ENCODE data around the gene GGT6.
A peak's percentile ranks its signal among the peaks of the same experiment; 100 is the strongest.

GGT6 gene

DNA sequence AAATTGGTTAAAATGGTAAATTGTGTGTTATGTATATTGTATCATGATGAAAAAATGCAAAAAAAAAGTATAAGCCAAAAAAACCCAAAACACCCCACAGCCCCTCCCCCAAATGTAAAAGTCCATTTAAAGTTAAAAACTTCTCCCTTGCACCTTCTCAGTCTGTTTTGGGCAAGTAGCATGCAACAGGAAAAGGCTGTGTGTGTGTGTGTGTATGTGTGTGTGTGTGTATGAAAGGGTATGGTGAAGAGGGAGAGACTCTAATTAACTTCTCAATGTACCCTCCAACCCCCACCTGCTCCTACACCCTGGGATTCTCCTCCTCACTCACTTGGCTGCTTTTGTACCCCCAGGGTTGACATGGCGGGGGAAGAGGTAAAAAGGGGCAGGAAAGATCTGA lies 9.2 kb upstream of the GGT6 start:
- TF ChIP-seq, protein P1, sequence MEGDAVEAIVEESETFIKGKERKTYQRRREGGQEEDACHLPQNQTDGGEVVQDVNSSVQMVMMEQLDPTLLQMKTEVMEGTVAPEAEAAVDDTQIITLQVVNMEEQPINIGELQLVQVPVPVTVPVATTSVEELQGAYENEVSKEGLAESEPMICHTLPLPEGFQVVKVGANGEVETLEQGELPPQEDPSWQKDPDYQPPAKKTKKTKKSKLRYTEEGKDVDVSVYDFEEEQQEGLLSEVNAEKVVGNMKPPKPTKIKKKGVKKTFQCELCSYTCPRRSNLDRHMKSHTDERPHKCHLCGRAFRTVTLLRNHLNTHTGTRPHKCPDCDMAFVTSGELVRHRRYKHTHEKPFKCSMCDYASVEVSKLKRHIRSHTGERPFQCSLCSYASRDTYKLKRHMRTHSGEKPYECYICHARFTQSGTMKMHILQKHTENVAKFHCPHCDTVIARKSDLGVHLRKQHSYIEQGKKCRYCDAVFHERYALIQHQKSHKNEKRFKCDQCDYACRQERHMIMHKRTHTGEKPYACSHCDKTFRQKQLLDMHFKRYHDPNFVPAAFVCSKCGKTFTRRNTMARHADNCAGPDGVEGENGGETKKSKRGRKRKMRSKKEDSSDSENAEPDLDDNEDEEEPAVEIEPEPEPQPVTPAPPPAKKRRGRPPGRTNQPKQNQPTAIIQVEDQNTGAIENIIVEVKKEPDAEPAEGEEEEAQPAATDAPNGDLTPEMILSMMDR (conservative IDR thresholded peaks at IDR 0.05), result no peak
- H3K27ac ChIP-seq, result no peak overlapping the region

DNA sequence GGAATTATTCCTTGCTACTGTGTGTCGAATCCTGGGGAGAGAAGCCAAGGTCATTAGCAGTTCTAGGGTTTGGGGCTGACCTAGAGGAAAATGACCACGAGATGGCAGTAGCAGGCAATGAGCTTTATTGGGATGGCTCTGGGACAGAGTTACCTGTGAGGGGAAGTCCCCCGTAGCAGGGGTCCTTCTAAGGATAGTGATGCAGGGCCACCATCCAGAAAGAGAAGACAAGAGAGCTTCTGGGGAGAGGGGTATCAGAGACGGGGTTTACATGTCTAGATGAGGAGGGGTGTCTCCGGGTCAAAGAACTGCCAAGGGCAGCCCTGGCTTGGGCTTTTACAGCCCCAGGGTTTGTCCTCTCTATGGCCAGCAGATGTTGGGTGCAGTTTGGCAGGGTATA lies 6.4 kb upstream of the GGT6 start:
- H3K27ac ChIP-seq, result no peak overlapping the region
- TF ChIP-seq, protein P1 (conservative IDR thresholded peaks at IDR 0.05), result peak; percentile 94

- TF ChIP-seq, protein P1 (conservative IDR thresholded peaks at IDR 0.05), result peak; percentile 96
- H3K27ac ChIP-seq, result peak overlapping the region; percentile 46
Observed at GRCh38 chr17:4565209-4566141, 5.1 kb upstream of the GGT6 start.

DNA sequence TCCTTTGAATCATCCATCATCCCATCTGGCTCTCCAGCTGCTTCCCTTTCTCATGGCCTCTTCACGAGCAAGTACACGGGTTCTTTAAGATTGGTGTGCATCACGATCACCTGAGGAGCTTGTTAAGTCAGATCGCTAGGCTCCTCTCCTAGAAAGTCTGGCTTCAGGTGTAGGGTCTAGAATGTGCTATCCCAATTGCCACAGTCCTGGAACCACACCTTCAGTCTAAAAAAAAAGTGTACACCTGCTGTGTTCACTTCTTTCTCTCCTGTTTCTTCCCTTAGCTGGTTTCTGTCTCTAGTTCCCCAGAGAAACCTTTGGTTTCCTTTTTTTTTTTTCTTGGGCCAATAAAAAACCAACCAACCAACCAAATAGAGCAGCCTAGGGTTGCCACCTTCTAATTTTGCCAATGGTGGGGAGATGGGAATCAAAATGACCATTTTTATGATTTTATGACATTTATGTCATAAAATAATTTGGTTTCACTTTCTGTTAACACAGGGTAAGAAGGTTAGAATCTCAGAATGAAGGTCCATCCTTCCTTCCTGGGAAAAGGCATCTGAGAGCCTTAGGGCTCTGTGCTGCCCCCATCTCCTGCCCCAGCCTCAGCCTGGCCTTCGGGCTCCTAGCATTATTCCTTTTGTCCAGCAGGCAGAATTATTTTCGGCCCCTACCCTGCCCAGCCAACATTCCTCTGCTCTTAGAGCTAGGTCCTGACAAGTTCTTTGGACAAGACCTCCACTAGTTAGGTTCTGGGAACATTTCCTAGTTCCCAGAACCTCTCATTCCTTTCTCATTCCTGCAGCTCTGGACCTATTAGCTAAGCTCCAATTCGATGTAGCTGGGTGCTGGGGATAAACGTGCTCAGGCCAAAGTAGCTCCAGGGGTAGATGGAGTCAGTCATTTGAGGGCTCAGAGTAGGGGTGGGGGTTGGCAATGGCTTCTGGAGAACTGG lies 1.9 kb upstream of the GGT6 start:
- H3K27ac ChIP-seq, result no peak overlapping the region
- TF ChIP-seq, protein P1 (conservative IDR thresholded peaks at IDR 0.05), result no peak

DNA sequence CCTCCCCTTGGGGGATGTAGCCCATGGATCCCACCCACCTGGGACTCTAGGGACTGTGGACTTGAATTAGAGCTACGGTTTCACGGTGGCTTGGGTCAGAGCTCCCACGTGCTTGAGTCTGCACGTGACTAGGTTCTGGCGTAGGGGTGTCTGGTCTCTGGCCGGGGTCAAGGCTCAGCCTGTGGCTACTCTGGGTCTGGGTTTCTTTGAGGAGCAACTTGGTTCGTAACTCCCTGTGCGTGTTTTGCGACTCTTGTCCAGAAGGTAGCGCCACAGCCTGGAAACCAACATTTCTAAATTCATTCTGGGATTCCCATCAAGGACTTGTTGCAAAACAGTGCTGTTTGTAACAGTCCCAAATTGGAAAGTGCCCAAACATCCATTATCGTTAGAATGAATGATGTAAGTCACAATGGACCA lies 470 bp upstream of the GGT6 start:
- TF ChIP-seq, protein P1 (conservative IDR thresholded peaks at IDR 0.05), result no peak
- no peak overlapping the region for H3K27ac ChIP-seq

- H3K27ac ChIP-seq, result no peak overlapping the region
- TF ChIP-seq, protein P1 (conservative IDR thresholded peaks at IDR 0.05), result no peak
Observed at GRCh38 chr17:4559966-4560365, 411 bp downstream of the GGT6 start.

Measured in VCaP (cell line).